Ramos (cell line): ENCODE data around the gene GLS2.
"Not testable (repeated sequence)": the region's sequence is repeated elsewhere in the genome, so short reads cannot be mapped to it uniquely, and the experiment has no call there.

Experiments
- in situ Hi-C: fragments of 300-500 bp; cut with MboI; formaldehyde crosslinking; loops from one replicate; pipeline ENCODE4 v1.14.3; 2022; ENCODE audit warnings: low sequenced_read_pairs; ENCODE audit not compliant: unreplicated experiment

Gene GLS2

GRCh38 chr12:56488041-56488955 lies at the start of gene GLS2:
Gene GLS2 (minus strand): TSS chr12:56488161. CDS start chr12:56488118, 43 bp downstream.
- in situ Hi-C loops = no loop called here

DNA sequence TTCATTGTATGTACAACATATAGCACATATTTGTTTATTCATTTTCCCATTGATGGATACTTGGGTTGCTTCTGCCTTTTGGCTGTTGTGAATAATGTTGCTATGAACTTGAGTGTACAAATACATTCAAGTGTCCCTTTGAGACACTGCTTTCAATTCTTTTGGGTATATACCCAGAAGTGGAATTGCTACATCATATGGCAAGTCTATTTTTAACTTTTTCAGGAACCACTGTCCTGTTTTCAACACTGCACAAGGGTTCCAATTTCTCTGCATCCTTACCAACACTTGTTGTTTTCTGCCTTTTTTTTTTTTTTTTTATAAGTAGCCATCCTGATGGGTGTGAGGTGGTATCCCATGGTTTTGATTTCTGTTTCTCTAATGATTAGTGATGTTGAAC lies 49.6 kb upstream of the GLS2 start:
- in situ Hi-C loops = no loop called here

GRCh38 chr12:56530390-56531055 lies 42.6 kb upstream of the GLS2 start:
- in situ Hi-C loops = no loop called here

DNA sequence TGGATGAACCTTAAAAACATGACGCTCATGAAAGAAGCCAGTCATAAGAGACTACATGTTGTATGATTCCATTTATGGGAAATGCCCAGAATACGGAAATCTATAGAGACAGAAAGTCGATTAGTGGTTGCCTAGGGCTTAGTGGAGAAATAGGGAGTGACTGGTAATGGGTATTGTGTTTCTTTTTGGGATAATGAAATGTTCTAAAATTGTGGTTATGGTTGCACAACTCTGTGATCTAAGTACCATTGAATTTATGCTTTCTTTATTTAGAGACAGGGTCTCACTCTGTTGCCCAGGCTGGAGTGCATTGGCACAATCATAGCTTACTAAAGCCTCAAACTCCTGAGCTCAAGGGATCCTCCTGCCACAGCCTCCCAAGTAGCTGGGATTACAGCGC lies 41.7 kb upstream of the GLS2 start:
- in situ Hi-C loops = no loop called here

- in situ Hi-C loops = no loop called here
These were observed 40.9 kb upstream of the GLS2 start for GRCh38 chr12:56528846-56529245.

DNA sequence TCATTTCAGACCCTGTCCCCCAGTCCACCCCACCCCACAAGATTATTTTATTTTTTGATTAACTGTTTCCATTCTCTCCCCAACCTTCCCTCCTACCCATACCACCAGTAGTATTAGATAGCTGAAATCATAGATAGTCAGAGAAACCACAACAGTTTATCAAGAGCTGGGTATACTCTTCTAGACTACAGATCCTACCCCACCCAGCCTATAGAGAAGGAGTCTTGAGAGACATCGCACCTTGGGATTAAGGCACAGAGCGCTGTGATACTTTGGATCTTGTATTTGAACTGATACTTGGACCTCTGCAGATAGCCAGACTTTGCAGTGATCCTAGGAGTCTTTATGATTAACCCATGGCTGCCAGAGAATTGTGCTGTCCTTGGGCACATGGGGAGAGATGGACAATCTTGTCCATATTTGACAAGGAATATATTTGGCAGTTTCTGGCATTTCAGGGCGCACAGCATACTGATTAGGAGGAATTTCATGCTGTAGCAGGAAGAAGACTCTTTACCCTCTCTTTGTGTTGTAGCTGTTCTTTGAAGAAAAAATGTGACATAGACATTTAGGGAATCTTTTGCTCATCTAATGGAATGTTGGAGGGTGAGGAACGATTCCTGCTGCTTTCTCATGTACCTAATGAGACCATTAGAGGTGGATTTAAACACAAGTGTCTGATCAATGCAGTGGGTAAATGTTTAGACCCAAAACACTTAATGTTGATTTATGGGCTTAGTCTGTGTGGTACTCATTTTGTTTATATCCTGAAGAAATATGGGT lies 34.6 kb upstream of the GLS2 start:
- in situ Hi-C loops = loop anchor here (25.0 kb wide), 1 partner anchor 465 kb away; a partner anchor contains a TSS

DNA sequence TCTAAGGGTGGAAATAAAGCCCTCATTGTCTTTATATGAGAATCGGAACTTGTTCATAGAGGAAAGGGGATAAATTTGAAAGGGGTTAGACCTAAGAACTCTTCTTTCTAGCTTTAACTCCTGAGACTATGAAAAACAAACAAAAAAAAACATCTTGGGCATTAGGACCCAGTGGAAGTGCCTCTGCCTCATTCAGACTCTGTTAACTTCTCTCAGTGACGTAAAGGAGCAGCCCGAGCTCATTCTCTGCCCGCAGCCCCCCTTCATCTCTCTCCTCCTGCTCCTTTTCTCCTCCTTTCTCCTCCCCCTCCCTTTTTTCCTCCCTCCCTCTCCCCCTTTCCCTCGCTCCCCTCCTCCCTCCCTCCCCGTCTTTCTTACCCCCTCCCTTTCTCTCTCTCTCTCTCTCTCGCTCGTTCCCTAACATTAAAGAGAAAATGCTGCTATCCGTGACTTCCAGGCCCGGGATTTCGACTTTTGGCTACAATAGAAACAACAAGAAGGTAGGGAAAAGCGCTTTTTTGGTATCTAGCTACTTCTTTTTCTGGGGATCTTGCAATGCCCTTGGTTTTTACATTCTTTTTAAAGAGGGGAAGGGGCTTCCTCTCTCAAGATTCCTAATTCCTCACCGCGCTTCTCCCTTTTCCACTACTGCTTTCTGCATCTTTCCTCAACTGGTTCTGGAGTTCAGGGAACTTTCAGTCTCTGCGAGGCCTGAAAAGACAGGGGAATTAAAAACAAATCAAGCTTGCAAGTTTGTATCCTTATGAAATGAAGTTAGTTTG lies 33.8 kb upstream of the GLS2 start, which contains the start of gene RBMS2:
Gene RBMS2 (plus strand): TSS at position 231 of the 782 bp plus-strand sequence. CDS start 204 bp downstream, at position 435.
- in situ Hi-C loops = loop anchor here (25.0 kb wide), 1 partner anchor 466 kb away; a partner anchor contains a TSS

- in situ Hi-C loops = loop anchor here (25.0 kb wide), 1 partner anchor 466 kb away; a partner anchor contains a TSS
These were observed 33.2 kb upstream of the GLS2 start for GRCh38 chr12:56521209-56521589.

DNA sequence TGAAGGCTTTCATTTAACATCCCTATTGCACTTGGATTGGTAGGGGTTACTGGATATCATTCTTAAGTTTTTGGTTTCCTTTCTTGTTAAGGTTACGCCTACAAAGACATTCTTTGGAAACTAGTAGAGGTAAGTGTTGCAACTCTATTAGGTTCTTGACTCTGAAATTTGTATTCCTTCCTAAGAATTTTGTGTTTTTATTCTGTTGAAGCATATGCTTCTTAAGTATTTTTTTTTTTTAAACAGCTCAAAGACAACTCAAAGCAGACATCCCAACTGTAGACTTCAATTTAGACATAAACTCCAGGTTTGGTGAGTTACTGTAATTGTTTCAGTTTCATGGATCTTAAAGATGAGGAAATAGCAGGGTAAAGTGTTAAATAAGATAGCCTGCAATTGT lies 32.5 kb upstream of the GLS2 start:
- in situ Hi-C loops = loop anchor here (25.0 kb wide), 1 partner anchor 467 kb away; a partner anchor contains a TSS

DNA sequence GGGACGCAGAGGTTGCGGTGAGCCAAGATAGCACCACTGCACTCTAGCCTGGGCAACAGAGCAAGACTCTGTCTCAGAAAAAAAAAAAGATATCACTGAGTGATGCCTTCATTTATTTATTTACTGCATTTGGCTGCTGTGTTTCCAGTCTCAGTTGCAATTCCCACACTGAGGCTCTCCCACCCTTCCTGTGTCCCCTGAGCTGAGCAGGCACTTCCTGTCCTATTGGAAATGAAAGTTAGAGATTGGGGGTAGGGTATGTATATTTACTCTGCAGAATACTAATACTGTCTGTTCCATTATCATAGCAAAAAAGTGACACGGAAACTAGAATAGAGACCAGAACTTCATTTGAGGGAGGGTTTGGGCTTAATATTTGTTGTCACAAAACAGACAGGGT lies 32.1 kb upstream of the GLS2 start:
- in situ Hi-C loops = loop anchor here (25.0 kb wide), 1 partner anchor 467 kb away; a partner anchor contains a TSS

DNA sequence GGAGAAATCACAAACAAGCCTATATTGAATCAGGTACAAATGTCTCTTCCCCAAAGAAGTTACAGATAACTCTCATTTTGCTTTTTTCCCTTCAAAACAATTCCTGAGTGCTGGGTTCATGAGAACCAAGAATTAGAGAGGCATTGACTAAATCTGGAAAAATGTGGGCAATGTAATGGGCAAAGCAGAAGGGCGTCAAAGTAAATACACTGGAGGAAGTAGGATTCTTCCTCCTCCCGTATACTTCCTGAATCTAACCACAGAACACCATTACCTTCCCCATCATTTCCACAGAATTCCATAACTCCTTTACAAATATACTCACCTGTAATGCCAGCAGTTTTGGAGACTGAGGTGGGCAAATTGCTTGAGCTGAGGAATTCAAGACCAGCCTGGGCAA lies 30.6 kb upstream of the GLS2 start:
- in situ Hi-C loops = loop anchor here (10.0 to 25.0 kb wide), 2 partner anchors 46 to 469 kb away; a partner anchor contains a TSS

DNA sequence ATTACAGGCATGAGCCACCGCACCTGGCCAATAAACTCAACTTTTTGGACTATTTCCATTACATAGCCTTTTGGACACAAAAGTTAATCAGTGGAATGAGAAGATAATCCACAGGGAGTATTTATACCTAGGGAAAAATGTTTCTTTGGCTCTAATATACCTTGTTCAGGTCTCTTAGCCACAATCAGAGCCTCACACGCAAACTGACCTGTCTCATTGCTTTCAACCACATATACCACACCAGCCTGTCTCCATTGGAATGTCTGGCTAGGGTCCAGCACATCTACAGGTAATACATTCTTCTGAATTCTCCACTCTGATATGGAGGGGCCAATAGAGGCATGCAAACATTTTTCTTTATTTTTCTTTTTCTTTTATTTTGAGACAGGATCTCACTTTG lies 29.9 kb upstream of the GLS2 start:
- in situ Hi-C loops = loop anchor here (10.0 to 25.0 kb wide), 2 partner anchors 47 to 469 kb away; a partner anchor contains a TSS

GRCh38 chr12:56514014-56514318 lies 26.0 kb upstream of the GLS2 start:
- in situ Hi-C loops = loop anchor here (10.0 to 25.0 kb wide), 2 partner anchors 51 to 473 kb away; a partner anchor contains a TSS

DNA sequence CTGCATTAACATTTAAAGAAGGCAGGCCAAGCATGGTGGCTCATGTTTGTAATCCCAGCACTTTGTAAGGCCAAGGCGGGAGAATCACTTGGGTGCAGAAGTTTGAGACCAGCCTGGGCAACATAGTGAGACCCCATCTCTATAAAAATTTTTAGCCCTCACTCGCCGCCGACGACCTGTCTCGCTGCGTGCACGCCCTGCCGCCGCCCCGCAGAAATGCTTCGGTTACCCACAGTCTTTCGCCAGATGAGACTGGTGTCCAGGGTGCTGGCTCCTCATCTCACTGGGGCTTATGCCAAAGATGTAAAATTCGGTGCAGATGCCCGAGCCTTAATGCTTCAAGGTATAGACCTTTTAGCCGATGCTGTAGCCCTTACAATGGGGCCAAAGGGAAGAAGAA lies 22.8 kb upstream of the GLS2 start:
- in situ Hi-C loops = loop anchor here (10.0 to 25.0 kb wide), 2 partner anchors 54 to 477 kb away; a partner anchor contains a TSS

GRCh38 chr12:56499879-56500278 lies 11.9 kb upstream of the GLS2 start:
- in situ Hi-C loops = loop anchor here (25.0 kb wide), 1 partner anchor 487 kb away; a partner anchor contains a TSS

- in situ Hi-C loops = not testable (repeated sequence)
These were observed 11.5 kb upstream of the GLS2 start for GRCh38 chr12:56499452-56499851.

DNA sequence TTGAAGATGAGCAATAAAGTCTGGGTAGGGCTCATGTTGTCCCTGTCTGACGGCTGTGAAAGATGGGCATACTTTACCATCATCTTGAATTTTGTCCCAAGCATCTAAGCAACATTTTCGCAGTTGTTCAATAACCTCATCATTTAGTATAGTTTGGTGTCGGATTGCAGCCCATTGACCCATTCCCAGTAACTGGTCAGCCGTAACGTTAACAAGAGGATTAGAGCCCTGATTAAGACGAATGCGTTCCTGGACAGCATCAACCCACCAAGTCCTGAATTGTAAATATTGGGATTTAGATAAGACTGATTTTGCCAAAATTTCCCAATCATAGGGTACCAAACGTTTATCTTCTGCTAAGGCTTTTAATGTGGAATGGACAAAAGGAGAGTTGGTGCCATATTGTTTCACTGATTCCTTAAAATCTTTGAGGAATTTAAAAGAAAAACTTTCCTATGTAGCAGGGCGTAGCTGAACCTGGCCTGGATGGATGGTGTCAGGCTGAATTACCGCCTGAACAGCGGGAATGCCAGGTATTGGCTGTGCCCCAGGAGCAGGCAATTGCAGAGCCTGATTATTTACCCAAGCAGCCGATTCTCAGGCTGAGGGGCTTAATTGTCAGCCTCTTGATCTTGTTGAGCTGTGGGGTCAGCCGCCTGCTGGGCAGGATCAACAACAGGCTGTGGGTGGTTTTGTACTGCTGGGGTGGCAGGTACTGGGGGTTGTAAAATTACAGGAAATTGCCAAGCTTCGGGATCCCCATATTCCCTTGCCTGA lies 10.4 kb upstream of the GLS2 start:
- in situ Hi-C loops = not testable (repeated sequence)

DNA sequence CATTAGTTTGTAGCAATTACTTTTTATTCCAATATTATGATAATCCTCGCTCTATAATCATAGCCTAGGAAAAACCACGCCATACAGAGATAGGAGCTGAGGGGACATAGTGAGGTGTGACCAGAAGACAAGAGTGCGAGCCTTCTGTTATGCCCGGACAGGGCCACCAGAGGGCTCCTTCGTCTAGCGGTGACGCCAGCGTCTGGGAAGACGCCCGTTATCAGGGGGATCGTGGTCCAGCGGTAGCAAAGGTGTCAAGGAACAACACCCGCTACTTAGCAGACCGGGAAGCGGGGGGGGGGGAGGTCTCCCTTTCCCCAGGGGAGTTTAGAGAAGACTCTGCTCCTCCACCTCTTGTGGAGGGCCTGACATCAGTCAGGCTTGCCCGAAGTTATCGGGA lies 8.7 kb upstream of the GLS2 start:
- in situ Hi-C loops = not testable (repeated sequence)

GRCh38 chr12:56494481-56494880 lies 6.5 kb upstream of the GLS2 start:
- in situ Hi-C loops = not testable (repeated sequence)
